Measurements from ENCODE around the gene ADAMTSL1.

Gene ADAMTSL1

DNA sequence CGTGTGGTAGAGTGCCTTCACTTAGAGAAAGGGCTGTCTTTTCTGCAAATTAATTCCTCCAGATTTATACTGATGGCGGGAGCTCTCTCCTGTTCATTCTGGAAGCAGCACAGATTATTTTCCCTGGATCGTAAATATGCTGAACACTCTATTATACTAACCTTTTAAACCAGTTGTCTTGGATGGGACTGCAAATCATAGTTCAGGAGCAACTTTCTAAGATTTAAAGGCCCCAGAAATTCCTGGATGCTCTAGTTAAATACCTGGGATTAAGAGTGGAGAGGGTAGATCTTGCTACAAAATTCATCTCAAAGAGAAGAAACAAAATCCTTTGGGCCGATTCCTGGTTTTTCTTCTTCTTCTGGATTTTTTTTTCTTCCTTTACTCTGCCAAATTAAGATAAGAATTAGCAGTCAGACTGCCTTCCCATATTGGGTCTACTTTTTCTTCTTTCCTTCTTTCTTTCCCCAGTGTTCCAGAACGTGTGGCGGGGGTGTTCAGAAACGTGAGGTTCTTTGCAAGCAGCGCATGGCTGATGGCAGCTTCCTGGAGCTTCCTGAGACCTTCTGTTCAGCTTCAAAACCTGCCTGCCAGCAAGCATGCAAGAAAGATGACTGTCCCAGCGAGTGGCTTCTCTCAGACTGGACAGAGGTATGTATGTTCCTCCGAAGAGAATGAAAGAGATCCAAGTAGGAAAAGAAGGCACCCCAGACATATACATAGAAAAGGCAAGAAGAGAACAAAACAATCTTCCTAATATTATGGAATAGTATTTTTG is 296.4 kb downstream of the ADAMTSL1 start:
- DNase-seq (ENCODE audit: low read depth) = no peak
- TF ChIP-seq, protein P1, sequence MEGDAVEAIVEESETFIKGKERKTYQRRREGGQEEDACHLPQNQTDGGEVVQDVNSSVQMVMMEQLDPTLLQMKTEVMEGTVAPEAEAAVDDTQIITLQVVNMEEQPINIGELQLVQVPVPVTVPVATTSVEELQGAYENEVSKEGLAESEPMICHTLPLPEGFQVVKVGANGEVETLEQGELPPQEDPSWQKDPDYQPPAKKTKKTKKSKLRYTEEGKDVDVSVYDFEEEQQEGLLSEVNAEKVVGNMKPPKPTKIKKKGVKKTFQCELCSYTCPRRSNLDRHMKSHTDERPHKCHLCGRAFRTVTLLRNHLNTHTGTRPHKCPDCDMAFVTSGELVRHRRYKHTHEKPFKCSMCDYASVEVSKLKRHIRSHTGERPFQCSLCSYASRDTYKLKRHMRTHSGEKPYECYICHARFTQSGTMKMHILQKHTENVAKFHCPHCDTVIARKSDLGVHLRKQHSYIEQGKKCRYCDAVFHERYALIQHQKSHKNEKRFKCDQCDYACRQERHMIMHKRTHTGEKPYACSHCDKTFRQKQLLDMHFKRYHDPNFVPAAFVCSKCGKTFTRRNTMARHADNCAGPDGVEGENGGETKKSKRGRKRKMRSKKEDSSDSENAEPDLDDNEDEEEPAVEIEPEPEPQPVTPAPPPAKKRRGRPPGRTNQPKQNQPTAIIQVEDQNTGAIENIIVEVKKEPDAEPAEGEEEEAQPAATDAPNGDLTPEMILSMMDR (conservative IDR thresholded peaks at IDR 0.05; ENCODE audit: low read depth, low read length) = no peak
- H3K4me3 ChIP-seq (ENCODE audit: low read length) = no peak overlapping the region

DNA sequence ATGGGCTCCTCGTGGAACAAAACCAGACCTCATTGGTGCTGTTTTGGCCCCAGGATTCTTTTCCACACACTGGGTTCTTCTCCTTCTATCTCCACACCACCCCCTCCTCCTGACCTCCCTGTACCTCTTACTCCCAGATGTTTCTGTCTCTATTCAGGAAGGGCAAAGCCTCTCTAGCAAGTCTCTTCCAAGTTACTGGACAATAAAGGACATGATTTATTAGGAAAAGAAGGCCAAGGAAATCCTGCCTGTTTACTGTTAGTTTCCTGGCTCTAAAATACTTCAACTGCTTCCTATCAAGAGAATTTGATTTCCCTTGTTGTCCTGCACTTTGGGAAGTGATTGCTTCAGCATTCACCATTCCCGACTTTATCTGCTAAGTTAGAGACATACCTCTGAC is 297.1 kb downstream of the ADAMTSL1 start:
- TF ChIP-seq, protein P1 (conservative IDR thresholded peaks at IDR 0.05; ENCODE audit: low read depth, low read length) = no peak
- DNase-seq (ENCODE audit: low read depth) = no peak
- no peak overlapping the region for H3K4me3 ChIP-seq (ENCODE audit: low read length)

DNA sequence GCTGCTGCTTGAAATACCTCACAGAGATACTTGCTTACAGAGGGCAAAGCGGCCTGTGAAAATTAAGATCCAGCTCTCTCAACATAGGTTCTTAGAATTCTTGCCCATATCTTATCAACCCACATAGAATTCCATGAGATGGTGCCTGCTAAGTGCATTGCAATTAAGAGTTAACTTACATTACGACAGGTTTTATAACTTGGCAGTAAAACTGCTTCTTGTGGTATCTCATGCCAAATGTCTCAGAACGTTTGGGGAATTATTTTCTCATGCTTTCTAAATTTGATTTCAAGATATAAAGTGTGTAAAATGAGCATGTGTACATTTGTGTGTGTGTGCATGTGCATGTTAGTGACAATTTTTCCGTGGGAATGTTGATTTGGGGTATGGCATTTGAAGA is 297.8 kb downstream of the ADAMTSL1 start:
- DNase-seq (ENCODE audit: low read depth) = no peak
- TF ChIP-seq, protein P1 (conservative IDR thresholded peaks at IDR 0.05; ENCODE audit: low read depth, low read length) = no peak

DNA sequence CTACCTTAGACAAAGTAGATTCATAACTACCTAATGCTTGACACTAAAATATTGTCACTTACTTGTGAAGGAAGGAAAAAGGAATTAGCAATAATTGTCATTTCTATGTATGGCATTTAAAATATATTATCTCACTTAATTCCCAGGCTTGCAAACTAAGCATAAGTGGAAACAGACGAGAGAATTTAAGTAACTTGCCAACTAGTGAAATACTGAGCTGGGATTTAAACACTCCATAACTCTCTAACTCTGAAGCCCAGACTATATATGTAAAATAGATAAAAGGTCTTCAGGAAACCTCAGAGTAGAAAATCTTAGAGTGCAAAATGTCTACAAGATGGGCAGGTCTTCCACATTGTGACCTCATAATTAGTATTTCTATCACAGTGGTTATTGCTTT is 301.3 kb downstream of the ADAMTSL1 start:
- H3K4me3 ChIP-seq (ENCODE audit: low read length) = no peak overlapping the region
- TF ChIP-seq, protein P1 (conservative IDR thresholded peaks at IDR 0.05; ENCODE audit: low read depth, low read length) = no peak
- DNase-seq (ENCODE audit: low read depth) = no peak

More for the DNA sequence above, 297.8 kb downstream of the ADAMTSL1 start:
- no peak overlapping the region for H3K4me3 ChIP-seq (ENCODE audit: low read length)

DNA sequence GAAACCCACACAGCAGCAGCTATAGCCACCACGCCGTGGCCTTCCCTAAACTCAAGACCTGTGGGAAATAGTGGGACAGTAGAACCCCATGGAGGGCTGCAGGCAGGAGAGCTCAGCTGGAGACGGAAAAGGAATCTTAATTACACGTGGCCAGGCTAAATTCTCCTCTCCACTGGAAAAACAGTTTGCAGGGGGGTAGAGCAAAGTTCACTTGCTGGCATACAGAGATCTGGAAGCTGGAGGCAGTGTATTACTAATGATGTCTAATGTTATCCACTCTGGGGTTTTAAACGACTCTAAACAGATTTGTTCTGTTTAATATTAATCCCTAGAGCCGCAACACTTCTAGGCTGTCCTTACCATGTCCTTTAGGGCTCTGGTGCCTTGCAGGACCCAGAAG is 302.0 kb downstream of the ADAMTSL1 start:
- DNase-seq (ENCODE audit: low read depth) = no peak
- no peak overlapping the region for H3K4me3 ChIP-seq (ENCODE audit: low read length)
- TF ChIP-seq, protein P1 (conservative IDR thresholded peaks at IDR 0.05; ENCODE audit: low read depth, low read length) = no peak

DNA sequence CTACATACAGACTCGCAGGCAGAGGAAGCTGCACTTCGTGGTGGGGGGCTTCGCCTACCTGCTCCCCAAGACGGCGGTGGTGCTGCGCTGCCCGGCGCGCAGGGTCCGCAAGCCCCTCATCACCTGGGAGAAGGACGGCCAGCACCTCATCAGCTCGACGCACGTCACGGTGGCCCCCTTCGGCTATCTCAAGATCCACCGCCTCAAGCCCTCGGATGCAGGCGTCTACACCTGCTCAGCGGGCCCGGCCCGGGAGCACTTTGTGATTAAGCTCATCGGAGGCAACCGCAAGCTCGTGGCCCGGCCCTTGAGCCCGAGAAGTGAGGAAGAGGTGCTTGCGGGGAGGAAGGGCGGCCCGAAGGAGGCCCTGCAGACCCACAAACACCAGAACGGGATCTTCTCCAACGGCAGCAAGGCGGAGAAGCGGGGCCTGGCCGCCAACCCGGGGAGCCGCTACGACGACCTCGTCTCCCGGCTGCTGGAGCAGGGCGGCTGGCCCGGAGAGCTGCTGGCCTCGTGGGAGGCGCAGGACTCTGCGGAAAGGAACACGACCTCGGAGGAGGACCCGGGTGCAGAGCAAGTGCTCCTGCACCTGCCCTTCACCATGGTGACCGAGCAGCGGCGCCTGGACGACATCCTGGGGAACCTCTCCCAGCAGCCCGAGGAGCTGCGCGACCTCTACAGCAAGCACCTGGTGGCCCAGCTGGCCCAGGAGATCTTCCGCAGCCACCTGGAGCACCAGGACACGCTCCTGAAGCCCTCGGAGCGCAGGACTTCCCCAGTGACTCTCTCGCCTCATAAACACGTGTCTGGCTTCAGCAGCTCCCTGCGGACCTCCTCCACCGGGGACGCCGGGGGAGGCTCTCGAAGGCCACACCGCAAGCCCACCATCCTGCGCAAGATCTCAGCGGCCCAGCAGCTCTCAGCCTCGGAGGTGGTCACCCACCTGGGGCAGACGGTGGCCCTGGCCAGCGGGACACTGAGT is 303.2 kb downstream of the ADAMTSL1 start:
- no peak for DNase-seq (ENCODE audit: low read depth)
- no peak overlapping the region for H3K4me3 ChIP-seq (ENCODE audit: low read length)
- TF ChIP-seq, protein P1 (conservative IDR thresholded peaks at IDR 0.05; ENCODE audit: low read depth, low read length) = no peak
